SJCRH30 (cell line): ENCODE results near the gene ZNF532. TPM values are rescaled to one million over a fixed set of nuclear protein-coding genes. Genes with fewer than 3 reads are reported as not detected.

Source experiments
- DNase-seq, 2 experiments: peaks; one replicate each; pipeline ENCODE4 v3.0.0-alpha.2; 2015 to 2020
- H3K27ac ChIP-seq: fragments of 250-450 bp; sonication (Bioruptor Pico); 2 replicates; pipeline ENCODE4 v1.5.1; 2020; ENCODE audit warnings: mild to moderate bottlenecking, moderate library complexity
- H3K27me3 ChIP-seq: fragments of 250-450 bp; sonication (Bioruptor Pico); 2 replicates; pipeline ENCODE4 v1.5.1; 2020; ENCODE audit warnings: mild to moderate bottlenecking, moderate library complexity
- H3K36me3 ChIP-seq: fragments of 250-450 bp; sonication (Bioruptor Pico); 2 replicates; pipeline ENCODE4 v1.5.1; 2020; ENCODE audit warnings: mild to moderate bottlenecking, moderate library complexity
- H3K4me1 ChIP-seq: fragments of 250-450 bp; sonication (Bioruptor Pico); 2 replicates; pipeline ENCODE4 v1.5.1; 2020; ENCODE audit warnings: mild to moderate bottlenecking, moderate library complexity
- H3K4me3 ChIP-seq: fragments of 250-450 bp; sonication (Bioruptor Pico); 2 replicates; pipeline ENCODE4 v1.5.1; 2020; ENCODE audit warnings: mild to moderate bottlenecking, moderate library complexity
- H3K9me3 ChIP-seq: fragments of 250-450 bp; sonication (Bioruptor Pico); replicated peaks from 2 replicates; pipeline ENCODE4 v1.5.1; 2020; ENCODE audit warnings: mild to moderate bottlenecking, moderate library complexity
- total RNA-seq: library from RNA; depleted of rRNA; stranded (reverse); fragments of >200 nt; shearing (Covaris generic); gene quantifications from 2 replicates; pipeline ENCODE4 v1.2.3, GENCODE V29; 2014

ZNF532 gene
- total RNA-seq, 1 experiment from 2014 or later: 27.7 TPM

- Histone ChIP-seq H3K27ac (no peak overlapping the region), H3K36me3 (no peaks in the 10 kb centered on the region), H3K4me3 (no peak overlapping the region), H3K4me1 (no peaks in the 10 kb centered on the region), H3K9me3 (no peaks in the 10 kb centered on the region), H3K27me3 (no peaks in the 10 kb centered on the region)
- DNase-seq: no peak
These were observed 31.6 kb downstream of the ZNF532 start for GRCh38 chr18:58896268-58896667.

DNA sequence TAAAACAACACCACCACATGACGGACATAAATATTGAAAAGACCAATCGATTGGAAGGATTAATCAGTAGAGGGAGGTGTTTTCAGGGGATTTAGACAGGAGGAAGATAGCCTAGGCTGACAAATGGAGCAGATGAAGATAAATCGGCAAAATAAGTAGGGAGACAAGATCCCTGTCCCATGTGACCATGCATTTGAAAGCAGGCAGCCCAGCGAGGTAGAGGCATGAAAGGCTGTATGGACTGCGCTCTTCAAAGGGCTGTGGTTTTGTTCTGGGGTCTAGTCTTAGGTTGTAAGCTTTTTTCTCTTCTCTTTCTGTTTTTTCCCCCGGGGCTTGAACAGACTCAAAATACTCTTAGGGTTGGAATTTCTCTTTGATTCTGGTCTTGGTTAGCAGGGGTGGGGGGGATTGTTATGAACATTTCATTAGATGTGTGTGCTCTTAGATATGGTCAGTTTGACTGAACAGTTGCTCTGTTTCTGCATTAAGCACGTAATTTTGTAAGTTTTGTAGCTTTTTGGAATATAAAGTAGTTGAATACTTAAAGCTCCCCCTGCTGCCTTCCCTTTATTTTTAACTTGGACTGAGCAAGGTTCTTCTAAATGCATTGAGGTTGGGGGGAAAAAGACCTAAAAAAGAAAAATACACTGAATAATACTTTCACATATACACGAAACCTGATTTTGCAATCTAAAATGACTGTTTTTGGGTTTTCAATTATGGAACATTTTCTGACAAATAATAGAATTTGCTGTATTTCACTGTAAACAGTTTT is 32.2 kb downstream of the ZNF532 start:
- Histone ChIP-seq H3K27ac (no peak overlapping the region), H3K4me3 (no peak overlapping the region)
- no peak for DNase-seq

DNA sequence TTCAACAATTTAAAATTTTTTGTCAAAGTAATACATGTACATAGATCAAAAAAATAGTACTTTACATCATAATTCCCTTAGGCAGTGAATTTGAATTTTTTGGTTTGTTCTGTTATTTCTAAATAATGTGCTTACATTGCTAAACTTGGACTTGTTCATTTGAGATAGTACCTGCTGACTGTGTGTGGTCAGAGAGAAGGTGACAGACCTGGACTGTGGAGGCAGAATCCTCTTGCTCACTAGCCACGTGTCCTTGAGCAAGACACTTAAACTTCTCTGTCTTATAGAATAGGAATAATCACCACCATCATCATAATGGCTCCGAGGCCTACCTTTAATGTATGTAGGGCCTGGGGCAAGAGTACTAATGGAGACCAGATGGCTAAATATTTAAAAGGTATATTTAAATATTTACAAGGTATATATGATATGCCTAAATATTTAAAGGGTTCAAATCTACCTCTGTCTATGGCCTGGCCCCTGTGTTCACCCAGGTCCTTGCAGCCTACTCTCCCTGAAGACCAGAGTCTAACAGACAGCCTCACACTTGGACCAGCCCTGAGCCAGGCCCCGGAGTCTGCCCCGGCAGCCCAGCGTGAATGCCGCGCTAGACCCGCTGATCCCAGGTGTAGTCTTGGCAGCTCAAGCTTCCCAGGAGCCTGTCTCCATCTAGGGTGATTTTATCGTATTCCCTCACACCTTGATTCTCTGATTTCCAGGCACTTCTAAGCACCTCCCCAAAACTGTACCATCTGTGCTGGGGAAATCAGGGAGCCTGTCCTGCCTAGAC is 33.5 kb downstream of the ZNF532 start:
- Histone ChIP-seq H3K9me3 (no peaks in the 10 kb centered on the region), H3K36me3 (no peaks in the 10 kb centered on the region), H3K27ac (no peak overlapping the region), H3K27me3 (no peaks in the 10 kb centered on the region), H3K4me3 (no peak overlapping the region), H3K4me1 (no peaks in the 10 kb centered on the region)
- no peak for DNase-seq

More for the DNA sequence above, 32.2 kb downstream of the ZNF532 start:
- Histone ChIP-seq H3K27me3 (no peaks in the 10 kb centered on the region), H3K4me1 (no peaks in the 10 kb centered on the region), H3K9me3 (no peaks in the 10 kb centered on the region), H3K36me3 (no peaks in the 10 kb centered on the region)

DNA sequence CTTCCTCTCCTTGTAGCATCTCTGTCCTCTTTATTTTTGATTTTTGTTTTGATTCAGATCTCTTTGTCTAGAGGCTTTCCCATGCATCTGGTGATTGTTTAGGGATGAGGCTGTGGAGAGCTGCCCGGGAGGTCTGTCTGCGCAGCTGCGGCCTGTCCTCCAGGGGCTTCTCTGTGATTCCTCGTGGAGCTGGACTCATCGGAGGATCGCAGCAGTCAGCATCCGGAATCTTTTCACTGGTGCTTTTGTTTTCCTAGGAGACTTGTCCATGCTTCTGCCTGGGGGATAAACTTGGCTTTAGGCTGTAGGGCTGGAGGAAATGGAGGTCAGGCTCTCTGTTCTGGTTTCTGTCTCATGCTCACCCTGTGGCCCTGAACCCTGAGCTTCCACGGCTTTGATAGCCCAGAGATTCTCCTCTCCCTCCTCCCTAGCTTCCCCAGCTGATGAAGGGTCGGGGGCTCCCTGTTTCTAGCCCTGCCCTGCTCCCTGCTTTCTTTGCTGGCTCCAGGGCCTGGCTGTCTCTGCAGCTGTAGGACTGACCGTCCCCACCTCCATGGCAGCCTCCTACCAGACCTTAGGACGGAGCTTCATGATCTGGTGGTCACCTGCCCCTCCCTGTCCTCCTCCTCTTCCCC is 35.5 kb downstream of the ZNF532 start:
- H3K27ac ChIP-seq: no peak overlapping the region
- DNase-seq: no peak

GRCh38 chr18:58901143-58901542 is 36.5 kb downstream of the ZNF532 start:
- Histone ChIP-seq H3K36me3 (no peaks in the 10 kb centered on the region; the same call in 1 of the 2 replicates), H3K27ac (no peak overlapping the region), H3K4me1 (no peaks in the 10 kb centered on the region), H3K9me3 (no peaks in the 10 kb centered on the region), H3K27me3 (no peaks in the 10 kb centered on the region), H3K4me3 (no peak overlapping the region)
- DNase-seq: no peak

More for the DNA sequence above, 35.5 kb downstream of the ZNF532 start:
- no peaks in the 10 kb centered on the region for H3K4me1 ChIP-seq
- H3K4me3 ChIP-seq: no peak overlapping the region
- no peaks in the 10 kb centered on the region for H3K27me3 ChIP-seq
- no peaks in the 10 kb centered on the region for H3K36me3 ChIP-seq
- no peaks in the 10 kb centered on the region for H3K9me3 ChIP-seq

DNA sequence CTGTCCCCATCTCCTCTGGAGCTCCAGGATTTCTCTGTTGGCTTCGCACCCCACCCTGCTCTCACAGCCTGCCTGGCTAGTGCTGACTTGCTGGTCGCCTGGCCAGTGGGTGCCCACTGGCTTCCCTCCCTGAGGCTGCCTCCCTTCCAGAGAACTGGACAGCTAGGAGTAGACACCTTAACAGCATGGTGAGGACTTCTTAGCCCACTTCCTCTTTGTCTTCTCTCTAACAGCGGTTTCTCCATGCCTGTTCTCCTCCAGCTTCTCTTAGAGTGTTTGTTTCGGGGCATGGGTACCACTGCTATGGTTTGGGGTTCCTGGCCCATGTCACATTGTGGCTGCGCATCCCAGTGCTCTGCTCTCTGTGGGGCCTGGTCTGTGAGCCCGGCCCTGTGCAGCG is 37.1 kb downstream of the ZNF532 start:
- no peaks in the 10 kb centered on the region for H3K4me1 ChIP-seq
- H3K4me3 ChIP-seq: no peak overlapping the region
- H3K9me3 ChIP-seq: no peaks in the 10 kb centered on the region
- no peak for DNase-seq
- H3K27ac ChIP-seq: no peak overlapping the region
- H3K36me3 ChIP-seq: no peaks in the 10 kb centered on the region; the same call in 1 of the 2 replicates
- no peaks in the 10 kb centered on the region for H3K27me3 ChIP-seq

GRCh38 chr18:58902961-58903360 is 38.3 kb downstream of the ZNF532 start:
- H3K4me1 ChIP-seq: no peaks in the 10 kb centered on the region
- H3K4me3 ChIP-seq: no peak overlapping the region
- H3K9me3 ChIP-seq: no peaks in the 10 kb centered on the region
- no peak for DNase-seq
- H3K27me3 ChIP-seq: no peaks in the 10 kb centered on the region
- H3K27ac ChIP-seq: no peak overlapping the region
- no peaks in the 10 kb centered on the region; the same call in 1 of the 2 replicates for H3K36me3 ChIP-seq

DNA sequence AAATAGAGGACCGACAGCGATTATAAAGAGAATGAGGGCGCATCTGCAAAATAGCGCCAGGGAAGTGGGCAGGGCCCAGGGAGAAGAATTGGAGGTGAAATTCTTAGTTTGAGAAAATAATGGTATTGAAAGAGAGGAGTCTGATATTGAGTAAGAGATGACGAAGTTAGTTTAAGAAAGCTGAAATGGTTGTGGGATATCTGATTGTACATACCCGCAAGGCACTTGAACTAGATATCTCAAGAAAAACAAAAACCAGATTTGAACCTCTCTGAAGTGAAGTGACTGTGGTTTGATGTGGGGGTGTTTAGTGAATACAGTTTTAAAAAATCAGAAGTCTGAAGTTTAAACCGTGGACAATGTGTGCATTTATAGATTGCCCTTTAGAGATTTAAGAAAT is 38.9 kb downstream of the ZNF532 start:
- no peaks in the 10 kb centered on the region for H3K4me1 ChIP-seq
- no peaks in the 10 kb centered on the region; the same call in 1 of the 2 replicates for H3K36me3 ChIP-seq
- H3K27me3 ChIP-seq: no peaks in the 10 kb centered on the region
- H3K9me3 ChIP-seq: no peaks in the 10 kb centered on the region
- no peak overlapping the region for H3K27ac ChIP-seq
- no peak for DNase-seq
- H3K4me3 ChIP-seq: no peak overlapping the region

- H3K4me1 ChIP-seq: no peaks in the 10 kb centered on the region
- no peak overlapping the region for H3K4me3 ChIP-seq
- DNase-seq: no peak
- H3K27ac ChIP-seq: no peak overlapping the region
- H3K27me3 ChIP-seq: no peaks in the 10 kb centered on the region
- no peaks in the 10 kb centered on the region for H3K9me3 ChIP-seq
- no peaks in the 10 kb centered on the region; the same call in 1 of the 2 replicates for H3K36me3 ChIP-seq
These were observed 41.2 kb downstream of the ZNF532 start for GRCh38 chr18:58905777-58906428.

DNA sequence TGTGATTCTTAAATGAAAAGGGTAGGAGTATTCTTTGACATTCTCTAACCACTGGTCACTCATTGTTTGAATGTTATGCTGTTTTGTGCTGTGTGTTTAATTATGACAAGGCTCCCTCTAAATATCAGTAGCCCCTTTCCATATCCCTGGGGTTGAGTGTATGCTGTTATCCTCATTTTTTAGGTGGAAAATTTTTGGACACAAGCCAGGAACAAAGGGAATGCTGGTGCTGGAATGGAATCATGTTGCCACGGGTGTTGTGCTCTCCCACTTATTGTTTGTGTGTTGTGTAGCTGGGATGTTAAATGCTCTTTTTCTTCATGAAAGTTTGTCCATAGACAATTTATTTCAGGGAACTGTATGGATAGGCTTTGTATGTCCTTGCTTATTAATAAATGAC is 43.3 kb downstream of the ZNF532 start:
- Histone ChIP-seq H3K27ac (no peak overlapping the region), H3K36me3 (no peaks in the 10 kb centered on the region; the same call in 1 of the 2 replicates), H3K4me3 (no peak overlapping the region), H3K9me3 (no peaks in the 10 kb centered on the region), H3K4me1 (peaks cover 6% of the 10 kb centered on the region), H3K27me3 (no peaks in the 10 kb centered on the region)
- DNase-seq: peak in 1 of 2 experiments; percentile 13

DNA sequence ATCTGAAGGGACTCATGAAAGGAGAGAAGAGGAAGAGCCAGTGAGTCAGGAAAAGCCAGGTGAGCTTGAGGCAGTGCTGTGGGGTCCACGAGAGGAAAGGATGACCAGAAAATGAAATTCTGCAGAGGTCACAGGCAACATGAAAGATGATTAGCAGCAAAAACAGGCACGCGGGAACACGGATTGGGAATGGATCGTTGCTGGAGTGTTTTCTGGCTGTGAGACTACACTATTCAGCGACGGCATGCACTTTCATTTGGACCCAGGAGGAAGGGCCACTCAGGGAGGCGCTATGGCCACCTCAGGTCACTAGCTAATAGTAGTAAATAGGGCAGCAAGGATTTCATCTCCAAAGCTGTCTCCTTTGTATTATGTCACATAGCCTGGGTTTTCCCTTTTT is 44.8 kb downstream of the ZNF532 start:
- H3K36me3 ChIP-seq: no peaks in the 10 kb centered on the region; the same call in 1 of the 2 replicates
- no peaks in the 10 kb centered on the region for H3K9me3 ChIP-seq
- no peak overlapping the region for H3K27ac ChIP-seq
- no peak for DNase-seq
- peaks cover 6% of the 10 kb centered on the region for H3K4me1 ChIP-seq
- no peak overlapping the region for H3K4me3 ChIP-seq
- H3K27me3 ChIP-seq: no peaks in the 10 kb centered on the region

DNA sequence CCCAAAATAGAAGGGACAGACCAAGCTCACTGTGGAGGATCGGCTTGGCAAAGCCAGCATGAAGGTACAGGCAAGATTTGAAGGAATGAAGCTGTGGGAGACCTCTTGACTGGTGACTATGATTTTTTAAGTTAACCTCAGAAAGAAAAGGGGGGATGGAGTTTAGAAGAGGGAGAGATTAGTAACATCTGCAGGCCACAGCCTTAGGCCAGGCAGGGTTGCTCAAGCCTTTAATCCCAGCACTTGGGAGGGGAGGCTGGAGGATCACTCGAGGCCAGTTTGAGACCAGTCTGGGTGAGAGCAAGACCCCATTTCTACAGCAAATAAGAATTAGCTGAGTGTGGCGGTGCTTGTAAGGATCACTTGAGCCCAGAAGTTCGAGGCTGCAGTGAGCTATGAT is 46.6 kb downstream of the ZNF532 start:
- H3K4me3 ChIP-seq: no peak overlapping the region
- H3K9me3 ChIP-seq: no peaks in the 10 kb centered on the region
- no peaks in the 10 kb centered on the region for H3K36me3 ChIP-seq
- H3K4me1 ChIP-seq: peaks cover 6% of the 10 kb centered on the region
- H3K27me3 ChIP-seq: no peaks in the 10 kb centered on the region
- H3K27ac ChIP-seq: no peak overlapping the region
- peak in 1 of 2 experiments; percentile 22 for DNase-seq

DNA sequence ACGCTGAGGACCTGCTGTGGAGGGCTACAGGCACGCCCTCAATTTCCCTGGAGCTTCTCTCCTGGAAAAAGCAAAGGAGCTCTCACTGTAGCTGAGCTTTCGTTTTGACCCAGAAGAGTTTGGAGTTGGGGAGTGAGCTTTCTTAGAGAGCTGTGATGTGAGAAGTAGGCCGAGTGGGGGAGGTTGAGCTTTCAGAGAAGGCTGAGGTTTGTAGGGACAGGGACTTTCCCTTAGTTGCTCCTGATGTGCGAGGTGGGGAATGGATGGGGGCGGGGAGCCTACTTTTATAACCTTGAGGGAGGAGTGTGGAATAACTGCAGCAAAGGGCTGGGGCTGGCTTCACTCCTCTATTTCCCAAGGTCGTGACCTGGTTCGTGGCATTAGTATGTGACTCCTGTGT is 47.1 kb downstream of the ZNF532 start:
- Histone ChIP-seq H3K36me3 (no peaks in the 10 kb centered on the region), H3K4me1 (peaks cover 6% of the 10 kb centered on the region), H3K27me3 (no peaks in the 10 kb centered on the region), H3K4me3 (no peak overlapping the region), H3K27ac (no peak overlapping the region), H3K9me3 (no peaks in the 10 kb centered on the region)
- no peak for DNase-seq

GRCh38 chr18:58915006-58915799 is 50.5 kb downstream of the ZNF532 start:
- Histone ChIP-seq H3K4me3 (no peak overlapping the region), H3K27me3 (no peaks in the 10 kb centered on the region), H3K36me3 (peaks cover 7% of the 10 kb centered on the region; the same call in 1 of the 2 replicates), H3K9me3 (no peaks in the 10 kb centered on the region), H3K4me1 (peaks cover 6% of the 10 kb centered on the region), H3K27ac (no peak overlapping the region)
- DNase-seq: peak in 1 of 2 experiments; percentile 24
